Kidney (tissue), 14 donors: Measurements from ENCODE around the gene DCST1. TPM values are rescaled to one million over a fixed set of nuclear protein-coding genes. Genes with fewer than 3 reads are reported as not detected.
A peak's percentile ranks its signal among the peaks of the same experiment; 100 is the strongest.

Experiments used
- DNase-seq, 5 donors: peaks; one replicate each; pipeline ENCODE4 v3.0.0-alpha.2; 2013 to 2020
- FAIRE-seq: peaks from 2 replicates; lab custom pipeline; 2012; peaks lifted over from hg19 to GRCh38; lab: Jason Lieb, UNC
- H3K27ac ChIP-seq, 2 donors: one replicate each; pipeline ENCODE4 v1.7.0; 2013; ENCODE audit warnings: low read depth in 2 of 2, low read length in 2 of 2, inconsistent platforms in 1 of 2
- H3K27me3 ChIP-seq: one replicate; pipeline ENCODE4 v1.7.1; 2013; ENCODE audit warnings: low read length, inconsistent platforms; ENCODE audit not compliant: control insufficient read depth, insufficient read depth
- H3K36me3 ChIP-seq, 3 donors: one replicate each; pipeline versions ENCODE4 v1.7.0 to v1.7.1; 2013; ENCODE audit warnings: low read length in 3 of 3, control low read depth in 1 of 3, inconsistent platforms in 1 of 3; ENCODE audit not compliant: insufficient read depth in 3 of 3, control insufficient read depth in 2 of 3
- H3K4me1 ChIP-seq, 3 donors: one replicate each; pipeline versions ENCODE4 v1.7.0 to v1.7.1; 2013; ENCODE audit warnings: low read length in 3 of 3, inconsistent platforms in 1 of 3, low read depth in 1 of 3; ENCODE audit not compliant: control insufficient read depth in 2 of 3, insufficient read depth in 2 of 3
- H3K4me3 ChIP-seq, 3 donors: one replicate each; pipeline versions ENCODE4 v1.7.0 to v1.8.1; 2013; ENCODE audit warnings: low read length in 3 of 3, control low read depth in 1 of 3, inconsistent platforms in 1 of 3
- H3K9ac ChIP-seq, 3 donors: one replicate each; pipeline versions ENCODE4 v1.7.0 to v1.7.1; 2013; ENCODE audit warnings: low read length in 3 of 3, control low read depth in 1 of 3, inconsistent platforms in 1 of 3
- H3K9me3 ChIP-seq, 3 donors: one replicate each; pipeline versions ENCODE4 v1.7.0 to v1.7.1; 2013; ENCODE audit warnings: low read length in 3 of 3, control low read depth in 1 of 3, inconsistent platforms in 1 of 3; ENCODE audit not compliant: control insufficient read depth in 2 of 3, insufficient read depth in 1 of 3
- CTCF ChIP-seq: IDR thresholded peaks from 3 replicates; pipeline ENCODE4 v1.5.1; 2012; ENCODE audit warnings: mild to moderate bottlenecking, moderate library complexity, borderline replicate concordance; ENCODE audit not compliant: insufficient read depth; ENCODE audit errors: extremely low read depth
- intact Hi-C: fragments of 100-400 bp; cut with DNase I; formaldehyde crosslinking; loops from one replicate; pipeline ENCODE4 v1.11.1; 2022
- polyA plus RNA-seq: library from polyadenylated mRNA; stranded (reverse); fragments of 350-450 nt; fragmentation: Illumina TruSeq; extraction: RNeasy Lipid Tissue Mini Kit (QIAGEN cat#74804); gene quantifications from one replicate; pipeline ENCODE4 v1.2.3, GENCODE V29; 2014; ENCODE audit warnings: low read depth, low replicate concordance; ENCODE audit not compliant: insufficient read depth
- total RNA-seq: library from RNA; stranded (reverse); fragmentation: NEBNext Ultra II Directional; extraction: Animal tissue kit (Norgen Biotek cat#: 25700); gene quantifications from one replicate; pipeline ENCODE4 v1.2.1, GENCODE V29; 2021
- donor health status: control.
- donor health status: control.
- donor health status: control.
- donor health status: control.
- donor health status: control.
- donor health status: DM: yes; HTN: yes; CAD: no.
- donor health status: Normal renal cell carcinoma (clear cell type).

The DCST1 gene
- total and polyA plus RNA-seq, 2 donors from 2014 or later: not detected

GRCh38 chr1:155057788-155058211 is 24.2 kb downstream of the DCST1 start:
- Histone ChIP-seq H3K9me3 (no peaks in the 10 kb centered on the region), H3K27ac (no peak overlapping the region), H3K27me3 (no peaks in the 10 kb centered on the region), H3K4me1 (peaks cover 0 to 10% (median 0%) of the 10 kb centered on the region in 3 donors), H3K36me3 (no peaks in the 10 kb centered on the region), H3K9ac (no peak overlapping the region), H3K4me3 (no peak overlapping the region)
- intact Hi-C loops: no loop called here
- DNase-seq (peak in 1 of 5 donors; percentile 70), FAIRE-seq (no peak)
- TF ChIP-seq CTCF: no peak

- Histone ChIP-seq H3K9ac (no peak overlapping the region), H3K4me3 (no peak overlapping the region), H3K4me1 (peaks cover 0 to 17% (median 4%) of the 10 kb centered on the region in 3 donors), H3K36me3 (no peaks in the 10 kb centered on the region), H3K27ac (no peak overlapping the region), H3K9me3 (no peaks in the 10 kb centered on the region), H3K27me3 (no peaks in the 10 kb centered on the region)
- no peak for TF ChIP-seq CTCF
- peak in 1 of 5 donors; percentile 69 for DNase-seq
- no peak for FAIRE-seq
- intact Hi-C loops: no loop called here
Measured at GRCh38 chr1:155060736-155061135, 27.1 kb downstream of the DCST1 start.

- Histone ChIP-seq H3K36me3 (no peaks in the 10 kb centered on the region), H3K4me1 (peaks cover 0 to 17% (median 4%) of the 10 kb centered on the region in 3 donors), H3K4me3 (no peak overlapping the region), H3K9me3 (no peaks in the 10 kb centered on the region), H3K27ac (no peak overlapping the region), H3K9ac (peak overlapping the region in 1 of 3 donors; percentile 26), H3K27me3 (no peaks in the 10 kb centered on the region)
- intact Hi-C loops: no loop called here
- peak; percentile 97 for TF ChIP-seq CTCF
- DNase-seq (peak; percentile 90 to 96 (median 91)), FAIRE-seq (no peak)
Measured at GRCh38 chr1:155061381-155062150, 27.9 kb downstream of the DCST1 start.
